GM04503 (cell line): ENCODE measurements around the gene ZNF552.
A peak's percentile ranks its signal among the peaks of the same experiment; 100 is the strongest.
"Not testable (repeated sequence)": the region's sequence is repeated elsewhere in the genome, so short reads cannot be mapped to it uniquely, and the experiment has no call there.

Source experiments
- DNase-seq: peaks from one replicate; pipeline ENCODE4 v3.0.0-alpha.2; 2012; ENCODE audit warnings: low read depth

Gene ZNF552

GRCh38 chr19:57818378-57818777 is 3.7 kb upstream of the ZNF552 start:
- no peak for DNase-seq

GRCh38 chr19:57817976-57818375 is 3.3 kb upstream of the ZNF552 start:
- no peak for DNase-seq

GRCh38 chr19:57816652-57817051 is 1.9 kb upstream of the ZNF552 start:
- no peak for DNase-seq

- no peak for DNase-seq
These were observed 748 bp upstream of the ZNF552 start for GRCh38 chr19:57815247-57816075.

- no peak for DNase-seq
These were observed 701 bp downstream of the ZNF552 start for GRCh38 chr19:57813919-57814504.

- not testable (repeated sequence) for DNase-seq
These were observed 1.5 kb downstream of the ZNF552 start for GRCh38 chr19:57812975-57813820.

GRCh38 chr19:57812226-57812625 is 2.5 kb downstream of the ZNF552 start:
- DNase-seq, result no peak

- not testable (repeated sequence) for DNase-seq
These were observed 4.1 kb downstream of the ZNF552 start for GRCh38 chr19:57810410-57811295.

GRCh38 chr19:57807541-57807940 is 7.2 kb downstream of the ZNF552 start:
- DNase-seq, result no peak

GRCh38 chr19:57803594-57804325 is 11.0 kb downstream of the ZNF552 start:
- peak; percentile 66 for DNase-seq

GRCh38 chr19:57803265-57803593 is 11.5 kb downstream of the ZNF552 start:
- no peak for DNase-seq

- no peak for DNase-seq
These were observed 12.4 kb downstream of the ZNF552 start for GRCh38 chr19:57802269-57802668.

GRCh38 chr19:57800696-57801095 is 14.0 kb downstream of the ZNF552 start:
- no peak for DNase-seq

- not testable (repeated sequence) for DNase-seq
These were observed 18.1 kb downstream of the ZNF552 start for GRCh38 chr19:57796580-57796979.

- DNase-seq, result no peak
These were observed 25.4 kb downstream of the ZNF552 start for GRCh38 chr19:57789288-57789687.

- no peak for DNase-seq
These were observed 26.5 kb downstream of the ZNF552 start for GRCh38 chr19:57788114-57788692.

- DNase-seq, result no peak
These were observed 27.8 kb downstream of the ZNF552 start for GRCh38 chr19:57786906-57787305.

- DNase-seq, result no peak
These were observed 28.4 kb downstream of the ZNF552 start for GRCh38 chr19:57786286-57786685.

GRCh38 chr19:57779220-57779845 is 35.4 kb downstream of the ZNF552 start:
- DNase-seq, result no peak

- DNase-seq, result no peak
These were observed 36.4 kb downstream of the ZNF552 start for GRCh38 chr19:57778336-57778735.
